SH-SY5Y (cell line): ENCODE data around the gene CSMD2.

Experiments
- GATA2 ChIP-seq: IDR thresholded peaks from 2 replicates; pipeline ENCODE4 v1.6.1; 2011; ENCODE audit warnings: mild to moderate bottlenecking, low read depth, low read length
- GATA3 ChIP-seq: IDR thresholded peaks from 2 replicates; pipeline ENCODE4 v1.6.1; 2011; ENCODE audit warnings: low read depth, mild to moderate bottlenecking, low read length, moderate library complexity

DNA sequence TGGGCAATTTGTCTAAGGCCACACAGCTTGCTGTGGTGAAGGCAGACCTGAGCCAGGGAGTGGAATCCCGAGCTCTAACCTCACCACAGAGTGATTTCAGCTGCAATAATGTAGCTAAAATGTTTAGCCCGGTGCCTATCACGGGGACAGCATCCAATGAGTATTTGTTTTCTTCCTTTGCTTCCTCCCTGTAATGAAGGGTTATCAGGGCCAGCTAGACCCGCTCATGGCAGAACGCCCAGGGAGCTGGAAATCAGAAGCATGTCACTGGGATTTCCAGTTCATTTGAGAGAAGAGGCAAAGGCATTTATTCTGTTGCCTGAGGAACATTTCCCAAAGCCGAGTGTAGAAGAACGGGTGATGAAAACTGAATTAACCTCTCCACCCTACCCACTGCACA, 509.5 kb downstream of the CSMD2 start:
- TF ChIP-seq GATA2 (no peak), GATA3 (no peak)
